ENCODE data around the gene ZBTB26.
A peak's percentile ranks its signal among the peaks of the same experiment; 100 is the strongest.

The ZBTB26 gene

DNA sequence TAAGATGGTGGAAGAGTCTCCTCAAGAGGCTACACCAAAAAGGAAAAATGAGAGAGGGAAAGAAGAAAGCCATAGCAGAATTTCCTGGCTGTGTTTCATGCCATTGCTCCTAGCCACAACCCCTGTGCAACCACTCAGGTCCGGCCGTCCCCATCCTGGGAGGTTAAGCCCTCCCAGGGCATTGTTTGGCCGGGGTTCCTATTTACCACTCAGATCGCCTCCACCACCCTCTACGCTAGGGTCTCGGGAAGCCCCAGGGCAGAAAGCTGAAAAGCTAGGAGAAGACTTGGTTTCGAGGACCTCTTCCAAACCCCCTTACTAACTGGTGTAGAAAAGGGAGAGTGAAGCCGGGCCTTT is 26.9 kb downstream of the ZBTB26 start:
- H3K4me3 ChIP-seq (ENCODE audit: low read depth, low read length) = peak overlapping the region; percentile 89
- TF ChIP-seq, protein P1, sequence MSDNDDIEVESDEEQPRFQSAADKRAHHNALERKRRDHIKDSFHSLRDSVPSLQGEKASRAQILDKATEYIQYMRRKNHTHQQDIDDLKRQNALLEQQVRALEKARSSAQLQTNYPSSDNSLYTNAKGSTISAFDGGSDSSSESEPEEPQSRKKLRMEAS (IDR thresholded peaks at IDR 0.05; ENCODE audit: low read depth, low read length) = no peak
- no peak for TF ChIP-seq MYC (IDR thresholded peaks at IDR 0.05; ENCODE audit: low read depth, low read length)
- TF ChIP-seq, protein P2, sequence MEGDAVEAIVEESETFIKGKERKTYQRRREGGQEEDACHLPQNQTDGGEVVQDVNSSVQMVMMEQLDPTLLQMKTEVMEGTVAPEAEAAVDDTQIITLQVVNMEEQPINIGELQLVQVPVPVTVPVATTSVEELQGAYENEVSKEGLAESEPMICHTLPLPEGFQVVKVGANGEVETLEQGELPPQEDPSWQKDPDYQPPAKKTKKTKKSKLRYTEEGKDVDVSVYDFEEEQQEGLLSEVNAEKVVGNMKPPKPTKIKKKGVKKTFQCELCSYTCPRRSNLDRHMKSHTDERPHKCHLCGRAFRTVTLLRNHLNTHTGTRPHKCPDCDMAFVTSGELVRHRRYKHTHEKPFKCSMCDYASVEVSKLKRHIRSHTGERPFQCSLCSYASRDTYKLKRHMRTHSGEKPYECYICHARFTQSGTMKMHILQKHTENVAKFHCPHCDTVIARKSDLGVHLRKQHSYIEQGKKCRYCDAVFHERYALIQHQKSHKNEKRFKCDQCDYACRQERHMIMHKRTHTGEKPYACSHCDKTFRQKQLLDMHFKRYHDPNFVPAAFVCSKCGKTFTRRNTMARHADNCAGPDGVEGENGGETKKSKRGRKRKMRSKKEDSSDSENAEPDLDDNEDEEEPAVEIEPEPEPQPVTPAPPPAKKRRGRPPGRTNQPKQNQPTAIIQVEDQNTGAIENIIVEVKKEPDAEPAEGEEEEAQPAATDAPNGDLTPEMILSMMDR (IDR thresholded peaks at IDR 0.05; ENCODE audit: low read depth, low read length) = no peak
- no peak for TF ChIP-seq POLR2A (IDR thresholded peaks at IDR 0.05; ENCODE audit: extremely low read depth, insufficient read length)
- DNase-seq (ENCODE audit: low read depth) = peak; percentile 53

- peak; percentile 15 for DNase-seq (ENCODE audit: low read depth)
- H3K4me3 ChIP-seq (ENCODE audit: low read depth, low read length) = peak overlapping the region; percentile 8
- TF ChIP-seq, protein P1 (IDR thresholded peaks at IDR 0.05; ENCODE audit: low read depth, low read length) = no peak
- TF ChIP-seq, protein P2 (IDR thresholded peaks at IDR 0.05; ENCODE audit: low read depth, low read length) = no peak
- TF ChIP-seq MYC (IDR thresholded peaks at IDR 0.05; ENCODE audit: low read depth, low read length) (no peak), POLR2A (IDR thresholded peaks at IDR 0.05; ENCODE audit: extremely low read depth, insufficient read length) (no peak)
Observed at GRCh38 chr9:122900791-122901190, 30.5 kb downstream of the ZBTB26 start.

DNA sequence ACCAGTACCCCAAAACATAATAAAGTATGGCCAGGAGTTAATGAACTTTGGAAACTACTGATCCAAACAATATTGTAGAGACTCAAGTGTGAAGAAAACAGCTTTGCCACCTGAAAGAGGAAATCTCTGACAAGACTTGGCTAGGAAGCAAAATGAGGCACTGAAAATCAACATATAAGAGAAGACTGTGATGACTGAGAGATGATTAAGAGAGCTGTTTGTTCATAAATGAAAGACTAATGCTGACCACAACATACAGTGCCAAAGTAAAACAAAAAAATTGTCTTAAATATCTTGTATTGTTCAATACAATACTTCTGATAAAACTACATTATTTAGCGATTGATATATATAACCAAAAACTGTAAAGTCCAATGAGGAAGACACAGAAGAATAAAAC is 33.3 kb downstream of the ZBTB26 start:
- no peak for DNase-seq (ENCODE audit: low read depth)
- TF ChIP-seq POLR2A (IDR thresholded peaks at IDR 0.05; ENCODE audit: extremely low read depth, insufficient read length) = no peak
- TF ChIP-seq, protein P1 (IDR thresholded peaks at IDR 0.05; ENCODE audit: low read depth, low read length) = no peak
- no peak for TF ChIP-seq MYC (IDR thresholded peaks at IDR 0.05; ENCODE audit: low read depth, low read length)
- TF ChIP-seq, protein P2 (IDR thresholded peaks at IDR 0.05; ENCODE audit: low read depth, low read length) = no peak
- no peak overlapping the region for H3K4me3 ChIP-seq (ENCODE audit: low read depth, low read length)

- H3K4me3 ChIP-seq (ENCODE audit: low read depth, low read length) = no peak overlapping the region
- no peak for DNase-seq (ENCODE audit: low read depth)
- TF ChIP-seq, protein P1 (IDR thresholded peaks at IDR 0.05; ENCODE audit: low read depth, low read length) = no peak
- TF ChIP-seq, protein P2 (IDR thresholded peaks at IDR 0.05; ENCODE audit: low read depth, low read length) = no peak
- TF ChIP-seq POLR2A (IDR thresholded peaks at IDR 0.05; ENCODE audit: extremely low read depth, insufficient read length) (no peak), MYC (IDR thresholded peaks at IDR 0.05; ENCODE audit: low read depth, low read length) (no peak)
Observed at GRCh38 chr9:122888480-122888879, 42.8 kb downstream of the ZBTB26 start.

- no peak for DNase-seq (ENCODE audit: low read depth)
- TF ChIP-seq MYC (IDR thresholded peaks at IDR 0.05; ENCODE audit: low read depth, low read length) = no peak
- TF ChIP-seq, protein P1 (IDR thresholded peaks at IDR 0.05; ENCODE audit: low read depth, low read length) = no peak
- TF ChIP-seq, protein P2 (IDR thresholded peaks at IDR 0.05; ENCODE audit: low read depth, low read length) = no peak
- TF ChIP-seq POLR2A (IDR thresholded peaks at IDR 0.05; ENCODE audit: extremely low read depth, insufficient read length) = no peak
Observed at GRCh38 chr9:122883125-122883524, 48.2 kb downstream of the ZBTB26 start.

GRCh38 chr9:122879443-122879842 is 51.9 kb downstream of the ZBTB26 start:
- DNase-seq (ENCODE audit: low read depth) = no peak
- H3K4me3 ChIP-seq (ENCODE audit: low read depth, low read length) = no peak overlapping the region
- TF ChIP-seq POLR2A (IDR thresholded peaks at IDR 0.05; ENCODE audit: extremely low read depth, insufficient read length) (no peak), MYC (IDR thresholded peaks at IDR 0.05; ENCODE audit: low read depth, low read length) (no peak)
- TF ChIP-seq, protein P2 (IDR thresholded peaks at IDR 0.05; ENCODE audit: low read depth, low read length) = no peak
- TF ChIP-seq, protein P1 (IDR thresholded peaks at IDR 0.05; ENCODE audit: low read depth, low read length) = no peak

More at GRCh38 chr9:122883125-122883524, 48.2 kb downstream of the ZBTB26 start:
- H3K4me3 ChIP-seq (ENCODE audit: low read depth, low read length) = no peak overlapping the region

All from NB4 (cell line).